ENCODE data around the gene S100A11.

Gene S100A11

GRCh38 chr1:152013664-152014237 lies 23.1 kb downstream of the S100A11 start:
- peak; percentile 81 for TF ChIP-seq CTCF (IDR thresholded peaks at IDR 0.05; ENCODE audit: low read depth, low read length)
- no peak overlapping the region for H3K4me3 ChIP-seq (ENCODE audit: low read depth, low read length)
- in situ Hi-C loops (cut with HindIII; ENCODE audit: low sequenced_read_pairs), result loop anchor here (25.0 kb wide), 1 partner anchor 101 kb away; the partner anchor contains the start of gene THEM4
- DNase-seq (ENCODE audit: low read depth, low spot score), result peak; percentile 54

GRCh38 chr1:152009691-152010090 lies 27.1 kb downstream of the S100A11 start:
- no peak for TF ChIP-seq CTCF (IDR thresholded peaks at IDR 0.05; ENCODE audit: low read depth, low read length)
- H3K4me3 ChIP-seq (ENCODE audit: low read depth, low read length), result no peak overlapping the region
- in situ Hi-C loops (cut with HindIII; ENCODE audit: low sequenced_read_pairs), result loop anchor here (25.0 kb wide), 1 partner anchor 97 kb away; the partner anchor contains the start of gene THEM4
- DNase-seq (ENCODE audit: low read depth, low spot score), result no peak

GRCh38 chr1:152007047-152007446 lies 29.8 kb downstream of the S100A11 start:
- in situ Hi-C loops (cut with HindIII; ENCODE audit: low sequenced_read_pairs), result loop anchor here (25.0 kb wide), 1 partner anchor 95 kb away; the partner anchor contains the start of gene THEM4
- TF ChIP-seq CTCF (IDR thresholded peaks at IDR 0.05; ENCODE audit: low read depth, low read length), result no peak
- no peak for DNase-seq (ENCODE audit: low read depth, low spot score)
- H3K4me3 ChIP-seq (ENCODE audit: low read depth, low read length), result no peak overlapping the region

DNA sequence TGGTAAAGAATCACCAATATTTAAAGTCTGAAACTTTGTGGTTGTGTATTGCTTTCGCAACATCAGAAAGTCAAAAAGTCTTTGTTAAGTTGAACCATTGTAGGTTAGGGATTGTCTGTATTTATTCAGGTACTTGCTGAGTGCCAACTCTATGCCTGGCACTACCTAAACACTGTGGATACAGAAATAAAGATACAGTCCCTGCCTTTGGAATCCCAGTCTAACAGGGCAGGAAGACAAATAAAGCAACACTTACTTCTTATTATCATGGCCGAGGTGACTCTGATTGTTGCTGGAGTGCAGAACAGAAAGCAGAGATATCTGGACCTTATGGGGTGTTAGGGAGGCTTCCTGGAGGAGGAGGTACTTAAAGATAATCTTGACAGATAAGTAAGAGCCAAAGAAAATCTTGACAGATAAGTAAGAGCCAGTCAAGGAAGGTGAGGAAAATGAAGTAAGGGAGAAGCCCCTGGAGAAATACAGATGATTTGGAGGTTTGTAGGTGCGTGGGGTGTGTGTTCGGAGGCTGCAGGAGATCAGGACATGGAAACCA lies 31.4 kb downstream of the S100A11 start:
- no peak for DNase-seq (ENCODE audit: low read depth, low spot score)
- H3K4me3 ChIP-seq (ENCODE audit: low read depth, low read length), result no peak overlapping the region
- no peak for TF ChIP-seq CTCF (IDR thresholded peaks at IDR 0.05; ENCODE audit: low read depth, low read length)
- in situ Hi-C loops (cut with HindIII; ENCODE audit: low sequenced_read_pairs), result loop anchor here (25.0 kb wide), 1 partner anchor 93 kb away; the partner anchor contains the start of gene THEM4

- TF ChIP-seq CTCF (IDR thresholded peaks at IDR 0.05; ENCODE audit: low read depth, low read length), result peak; percentile 24
- in situ Hi-C loops (cut with HindIII; ENCODE audit: low sequenced_read_pairs), result loop anchor here (25.0 kb wide), 1 partner anchor 92 kb away; the partner anchor contains the start of gene THEM4
- DNase-seq (ENCODE audit: low read depth, low spot score), result no peak
- H3K4me3 ChIP-seq (ENCODE audit: low read depth, low read length), result no peak overlapping the region
Observed at GRCh38 chr1:152003846-152004442, 32.9 kb downstream of the S100A11 start.

- TF ChIP-seq CTCF (IDR thresholded peaks at IDR 0.05; ENCODE audit: low read depth, low read length), result no peak
Observed at GRCh38 chr1:152002960-152003359, 33.8 kb downstream of the S100A11 start.

More at GRCh38 chr1:152002960-152003359, 33.8 kb downstream of the S100A11 start:
- DNase-seq (ENCODE audit: low read depth, low spot score), result no peak
- no peak overlapping the region for H3K4me3 ChIP-seq (ENCODE audit: low read depth, low read length)
- in situ Hi-C loops (cut with HindIII; ENCODE audit: low sequenced_read_pairs), result loop anchor here (25.0 kb wide), 1 partner anchor 91 kb away; the partner anchor contains the start of gene THEM4
